GM21515 (cell line): ENCODE data around the gene C1QTNF6.

Source experiments
- ATAC-seq: cut with Tn5 transposase; IDR thresholded peaks from one replicate; pipeline ENCODE4 v1.9.1; 2021; ENCODE audit not compliant: unreplicated experiment

Gene C1QTNF6

DNA sequence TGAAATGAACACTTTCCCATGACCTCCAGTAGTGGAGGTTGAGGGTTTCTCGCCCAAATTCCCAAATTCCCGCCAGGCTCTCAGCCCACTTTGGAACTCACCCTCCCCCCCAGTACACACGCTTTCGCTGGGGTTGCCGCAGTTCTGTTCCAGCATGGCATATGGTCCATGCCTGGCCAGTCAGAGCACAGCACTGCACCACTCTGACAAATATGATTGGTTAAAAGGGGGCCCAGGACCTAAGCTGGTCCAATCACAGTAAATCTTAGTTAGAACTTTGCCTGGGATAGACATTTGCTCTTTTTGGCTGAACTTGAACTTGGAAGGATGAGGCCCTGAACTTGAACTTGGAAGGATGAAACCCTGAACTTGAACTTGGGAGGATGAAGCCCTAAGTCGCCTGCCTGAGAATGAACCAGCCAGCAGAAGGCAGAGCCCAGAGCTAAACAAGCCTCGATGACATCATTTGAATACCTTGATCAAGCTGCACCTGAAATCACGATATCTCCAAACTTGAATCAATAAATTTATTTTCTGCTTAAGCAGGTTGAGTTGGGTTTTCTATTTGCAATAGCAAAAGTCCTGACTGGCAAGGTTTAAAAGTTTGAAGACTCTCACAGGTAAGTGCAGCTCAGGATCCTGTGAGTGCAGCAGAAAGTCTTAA lies 36.8 kb upstream of the C1QTNF6 start:
- no peak for ATAC-seq

DNA sequence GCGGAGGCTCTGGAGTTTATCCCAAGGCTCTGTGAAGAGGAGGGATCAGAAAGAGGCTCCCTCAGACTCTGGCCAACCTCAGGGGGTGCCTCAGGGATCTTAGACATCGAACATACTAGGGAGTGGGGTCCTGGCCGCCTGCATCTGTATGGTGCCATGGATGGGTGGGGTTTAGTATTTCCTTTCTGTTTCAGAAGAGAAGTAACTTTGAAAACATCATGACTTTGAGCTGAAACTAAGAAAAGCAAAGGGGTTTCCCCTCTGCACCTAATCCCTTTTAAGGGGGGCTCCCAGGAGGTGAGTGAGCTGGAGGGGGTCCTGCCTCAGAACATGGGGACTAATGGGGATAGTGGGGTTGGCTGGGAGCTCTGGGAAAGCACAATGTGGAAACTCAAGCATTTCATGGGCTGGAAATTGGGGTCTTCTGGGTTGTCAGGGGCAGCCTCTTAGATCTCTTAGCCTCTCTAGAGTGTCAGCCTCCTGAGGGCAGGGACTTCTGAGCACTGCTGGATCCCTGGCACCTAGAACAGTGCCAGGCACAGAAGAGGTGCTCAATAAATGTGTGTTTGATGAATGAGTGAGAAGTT lies 36.0 kb upstream of the C1QTNF6 start:
- no peak for ATAC-seq

DNA sequence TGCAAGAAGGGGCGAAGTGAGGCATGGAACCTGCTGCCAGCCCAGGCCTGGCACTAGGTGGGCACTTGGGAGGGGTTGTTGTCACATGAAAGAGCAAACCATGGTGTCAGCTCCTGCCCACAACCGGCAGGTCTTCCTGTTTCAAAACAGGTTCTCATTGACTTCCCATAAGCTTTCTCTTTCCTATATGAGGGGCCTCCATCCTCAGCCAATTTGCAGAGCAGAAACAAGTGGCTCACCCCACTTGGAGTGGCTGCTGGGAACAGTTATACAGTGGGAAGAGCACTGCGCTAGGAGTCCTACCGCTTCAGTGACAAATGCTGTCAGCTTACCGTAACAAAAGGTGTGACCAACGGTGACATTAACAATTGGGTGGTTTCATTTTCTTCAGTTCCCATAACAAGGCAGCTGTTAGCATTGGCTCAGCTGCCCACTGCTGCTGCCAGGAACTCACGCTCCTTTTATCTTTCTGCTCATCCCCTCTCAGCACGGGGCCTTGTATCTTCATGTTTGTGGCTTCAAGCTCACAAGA lies 34.5 kb upstream of the C1QTNF6 start:
- ATAC-seq = no peak

DNA sequence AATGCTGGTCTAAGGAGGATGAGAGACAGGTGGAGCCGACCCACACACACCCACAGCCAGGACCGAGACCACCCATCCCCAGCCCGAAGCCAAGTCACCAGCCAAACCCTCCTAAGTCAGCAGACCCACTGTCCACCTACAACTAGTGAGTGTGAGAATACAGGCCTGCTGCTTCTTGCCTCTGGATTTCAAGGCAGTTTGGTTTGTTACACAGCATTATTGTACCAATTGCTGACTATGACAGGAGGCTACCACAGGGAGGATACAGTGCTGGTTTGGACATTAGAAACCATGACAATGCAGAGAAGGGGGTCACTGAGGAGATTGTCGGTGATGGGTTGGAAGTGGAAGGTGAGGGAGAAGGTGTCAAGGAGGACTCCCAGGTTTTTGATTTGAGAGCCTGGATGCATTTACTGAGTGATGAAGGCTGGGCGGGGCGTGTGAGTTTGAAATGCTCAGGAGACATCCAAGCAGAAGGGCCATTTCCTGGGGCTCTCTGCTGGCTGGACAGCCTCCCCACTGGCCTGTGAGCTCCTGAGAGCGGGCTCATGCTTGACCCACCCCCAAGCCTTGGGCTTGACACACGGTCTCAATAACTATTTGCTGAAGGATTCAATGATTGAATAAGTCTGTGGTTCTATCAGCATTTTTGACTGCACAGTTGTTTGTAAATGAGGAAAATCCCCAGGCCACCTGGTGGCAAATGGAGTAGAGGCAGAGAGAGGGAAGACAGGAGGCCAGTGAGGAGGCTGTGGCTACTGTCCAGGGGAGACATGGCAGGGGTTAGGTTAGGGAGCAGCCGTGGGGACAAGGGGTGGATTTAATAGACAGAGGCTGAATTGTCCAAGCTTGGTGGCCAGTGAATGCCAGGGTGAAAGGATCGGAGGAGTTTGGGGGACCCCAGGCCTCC lies 33.6 kb upstream of the C1QTNF6 start:
- ATAC-seq = no peak

DNA sequence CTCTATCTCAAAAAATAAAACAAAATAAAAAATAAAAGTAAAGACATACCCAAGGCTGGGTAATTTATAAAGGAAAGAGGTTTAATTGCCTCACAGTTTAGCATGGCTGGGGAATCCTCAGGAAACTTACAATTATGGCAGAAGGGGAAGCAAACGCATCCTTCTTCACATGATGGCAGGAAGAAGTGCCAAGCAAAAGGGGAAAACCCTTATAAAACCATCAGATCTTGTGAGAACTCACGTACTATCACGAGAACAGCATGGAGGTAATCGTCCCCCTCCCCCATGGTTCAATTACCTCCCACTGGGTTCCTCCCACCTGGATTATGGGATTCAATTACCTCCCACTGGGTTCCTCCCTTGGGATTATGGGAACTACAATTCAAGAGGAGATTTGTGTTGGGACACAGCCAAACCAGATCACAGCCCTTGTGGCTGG lies 32.5 kb upstream of the C1QTNF6 start:
- no peak for ATAC-seq

DNA sequence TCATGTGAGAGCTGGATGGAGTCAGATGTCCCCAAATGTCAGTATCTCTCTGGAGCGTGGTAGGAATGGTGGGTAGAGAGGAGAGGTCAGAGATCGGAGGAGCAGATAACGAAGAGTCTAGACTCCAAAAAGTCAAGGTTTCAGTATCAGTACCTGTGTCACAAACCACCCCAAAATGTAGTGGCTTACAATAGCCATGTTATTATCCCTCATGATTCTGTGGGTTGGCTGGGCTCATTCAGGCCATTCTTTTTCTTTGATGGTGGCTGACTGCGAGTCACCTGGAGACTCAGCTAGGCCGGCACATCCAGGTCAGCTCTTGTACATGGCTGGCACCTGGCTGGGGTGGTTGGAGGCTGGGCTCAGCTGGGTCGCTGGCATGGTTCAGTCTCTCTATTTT lies 31.5 kb upstream of the C1QTNF6 start:
- peak; percentile 14 for ATAC-seq

DNA sequence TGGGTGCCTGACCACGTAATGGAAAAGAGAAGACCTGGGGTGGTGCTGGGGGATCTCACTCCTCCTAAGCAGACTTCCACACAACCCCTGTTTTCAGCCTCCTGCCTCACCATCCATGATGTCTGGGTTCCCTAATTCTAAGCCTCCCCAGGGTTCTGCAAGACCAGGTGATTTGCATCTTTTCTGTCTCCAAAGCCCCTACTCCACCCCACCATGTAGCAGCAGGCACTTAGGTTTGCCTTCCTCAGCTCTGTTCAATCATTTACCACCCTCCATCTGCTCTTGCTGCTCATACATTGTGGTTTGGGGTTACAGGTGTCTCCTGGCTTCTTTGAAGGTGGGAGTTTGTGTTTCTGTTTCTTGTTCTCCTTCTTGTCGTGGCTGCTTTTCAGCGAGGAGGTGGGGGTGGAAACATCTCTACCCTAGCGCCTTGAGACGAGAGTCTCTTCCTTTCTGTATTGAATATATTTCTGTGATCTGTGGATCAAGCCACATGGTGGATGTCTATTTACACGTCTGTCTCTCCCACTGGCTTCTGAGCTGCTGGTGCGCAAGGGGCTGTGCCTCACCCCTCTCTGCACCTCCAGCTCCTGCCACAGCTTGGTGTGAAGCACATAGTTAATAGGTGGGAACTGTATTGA lies 30.8 kb upstream of the C1QTNF6 start:
- ATAC-seq = peak; percentile 71

DNA sequence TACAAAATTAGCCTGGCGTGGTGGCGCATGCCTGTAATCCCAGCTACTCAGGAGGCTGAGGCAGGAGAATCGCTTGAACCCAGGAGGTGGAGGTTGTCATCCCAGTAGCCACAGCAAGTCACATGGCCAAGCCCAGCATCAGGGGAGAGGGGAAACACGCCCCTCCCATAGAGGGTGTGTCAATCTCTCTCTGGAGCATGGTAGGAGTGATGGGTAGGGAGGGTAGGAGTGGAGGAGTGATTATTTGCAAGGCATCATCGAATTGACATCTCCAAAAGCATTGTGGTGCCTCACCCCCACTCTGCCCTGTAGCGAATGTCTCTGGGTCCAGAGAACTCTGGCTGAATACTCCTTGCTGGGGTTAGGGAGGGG lies 30.3 kb upstream of the C1QTNF6 start:
- peak; percentile 23 for ATAC-seq

DNA sequence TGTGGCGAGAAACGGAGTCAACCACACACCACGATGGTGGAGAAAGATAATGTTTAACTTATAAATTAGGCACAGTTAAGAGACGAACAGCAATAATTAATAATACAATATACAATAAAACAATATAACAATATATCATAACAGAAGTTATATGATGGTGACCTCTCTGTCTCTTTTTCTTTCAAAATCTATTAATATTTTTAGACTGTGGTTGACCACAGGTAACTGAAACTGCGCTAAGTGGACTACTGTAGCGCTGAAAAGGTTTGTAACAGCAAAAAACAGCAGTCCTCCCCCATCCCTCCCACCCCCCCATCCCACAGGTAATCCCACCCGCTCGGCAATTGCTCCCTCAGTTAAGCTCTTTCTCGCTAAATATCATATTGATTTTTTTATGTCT lies 27.8 kb upstream of the C1QTNF6 start:
- no peak for ATAC-seq

DNA sequence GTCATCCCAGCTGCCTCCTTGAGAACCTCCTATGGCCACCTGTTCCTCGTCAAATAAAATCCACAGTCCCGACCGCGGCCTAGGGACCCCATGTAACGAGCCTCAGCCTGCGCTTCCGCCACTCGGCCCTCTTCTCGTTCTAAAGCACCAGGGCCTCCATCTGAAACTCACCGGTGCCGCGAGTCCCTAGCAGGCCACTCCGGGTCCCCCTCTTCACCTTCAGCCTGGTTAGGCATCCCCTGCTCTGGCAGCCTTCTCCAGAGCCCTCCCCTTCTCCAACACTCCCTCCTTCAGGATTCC lies 26.6 kb upstream of the C1QTNF6 start:
- ATAC-seq = no peak

DNA sequence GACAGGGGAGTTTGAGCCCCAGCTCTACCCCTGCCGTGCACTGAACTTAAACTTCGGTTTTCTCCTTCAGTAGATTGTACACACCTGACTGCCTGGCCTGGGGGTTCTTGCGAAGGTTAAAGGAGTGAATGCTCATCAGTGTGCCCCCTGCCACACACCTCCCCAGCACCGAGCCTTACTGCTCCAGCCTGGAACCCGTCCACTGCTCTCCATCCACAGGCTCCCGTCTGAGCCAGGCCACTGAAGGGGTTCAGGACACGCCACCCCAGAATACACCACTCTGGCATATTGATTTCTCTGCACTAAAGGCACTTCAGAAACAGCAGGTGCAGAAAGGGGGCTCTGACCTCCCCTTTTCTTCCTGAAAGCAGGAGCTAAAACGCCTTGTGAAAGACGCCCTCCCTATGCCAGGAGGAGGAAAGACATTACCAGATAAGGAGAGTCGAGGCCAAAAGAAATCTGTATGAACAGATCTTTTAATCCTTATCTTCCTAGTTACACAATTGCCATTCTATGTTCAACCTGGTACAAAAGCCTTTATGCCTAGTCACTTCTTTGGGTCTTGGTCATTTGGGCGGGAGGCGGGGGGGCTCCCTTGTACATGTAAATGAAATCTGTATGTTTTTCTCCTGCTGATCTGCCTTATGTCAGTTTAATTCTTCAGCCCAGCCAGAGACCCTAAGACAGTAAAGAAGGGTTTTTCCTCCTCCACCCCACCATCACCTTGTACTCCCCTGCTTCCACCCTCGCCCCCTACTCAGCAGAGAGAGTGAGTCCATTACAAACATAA lies 26.1 kb upstream of the C1QTNF6 start:
- no peak for ATAC-seq

DNA sequence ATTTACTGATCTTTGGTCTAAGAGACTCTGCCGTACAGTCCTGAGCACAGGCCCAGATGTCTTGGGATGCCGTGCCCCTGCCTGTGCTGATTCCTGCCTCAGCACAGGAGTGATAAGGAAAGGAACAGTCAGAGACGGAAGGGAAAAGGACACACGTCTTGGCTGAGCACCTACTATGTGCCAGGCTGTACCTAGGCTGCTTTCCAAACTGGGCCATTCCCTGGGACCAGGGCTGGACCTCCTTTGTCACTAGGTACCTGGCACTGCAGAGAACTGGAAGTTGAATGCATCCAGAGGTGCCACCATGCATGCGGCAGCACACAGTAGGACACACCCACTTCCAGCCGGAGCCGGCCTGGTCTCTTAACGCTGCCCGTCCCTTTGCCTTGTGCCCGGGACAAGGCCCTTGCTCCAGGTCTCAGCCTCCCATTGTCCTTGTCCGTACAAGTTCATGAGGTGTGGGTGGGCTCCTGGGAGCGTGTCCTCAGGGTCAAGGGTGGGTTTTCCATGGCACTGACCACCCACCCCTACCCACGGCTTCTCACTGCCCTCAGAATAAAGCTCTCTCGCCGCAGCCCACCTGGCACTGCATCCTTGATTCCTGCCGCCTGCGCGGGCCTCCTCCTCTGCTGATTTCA lies 25.3 kb upstream of the C1QTNF6 start:
- no peak for ATAC-seq

DNA sequence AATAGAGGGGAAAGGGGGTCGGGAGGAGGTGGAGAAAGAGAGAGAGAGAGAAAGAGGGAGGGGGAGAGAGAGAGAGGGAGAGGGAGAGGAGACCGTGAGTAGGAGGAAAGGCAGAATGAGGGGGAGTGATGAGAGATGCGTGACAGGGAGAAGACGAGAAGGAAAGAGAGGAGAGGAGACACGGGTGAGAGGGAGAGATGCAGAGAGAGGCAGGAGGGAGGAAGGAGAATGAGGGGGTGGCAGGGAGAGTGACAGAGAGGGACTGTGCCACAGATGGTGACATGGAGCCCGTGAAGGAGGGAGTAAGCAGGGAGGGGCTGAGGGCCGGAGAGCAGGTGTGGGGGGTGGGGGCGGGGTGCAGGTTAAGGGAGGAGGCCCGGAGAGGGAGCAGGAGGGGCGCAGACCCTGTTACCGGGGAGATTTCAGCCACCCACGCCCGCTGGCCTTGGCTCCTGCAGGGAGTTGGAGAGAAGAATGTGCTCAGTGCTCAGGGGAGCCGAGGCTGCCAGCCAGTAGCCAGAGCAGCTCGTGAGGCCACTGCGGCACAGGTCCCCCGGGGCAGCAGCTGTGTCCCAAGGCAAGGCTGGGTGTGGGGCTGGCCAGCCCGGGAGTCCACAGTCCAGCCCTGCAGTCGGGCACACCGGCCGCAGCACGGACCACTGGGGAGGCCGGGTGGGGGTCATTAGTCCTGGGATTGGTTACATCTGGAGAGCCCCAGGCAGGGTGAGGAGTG lies 24.3 kb upstream of the C1QTNF6 start, which contains the start of gene SSTR3:
SSTR3 (minus strand) TSS at position 304 of the 733 bp plus-strand sequence. CDS start 4,674 bp downstream, outside the sequence.
- ATAC-seq = no peak

DNA sequence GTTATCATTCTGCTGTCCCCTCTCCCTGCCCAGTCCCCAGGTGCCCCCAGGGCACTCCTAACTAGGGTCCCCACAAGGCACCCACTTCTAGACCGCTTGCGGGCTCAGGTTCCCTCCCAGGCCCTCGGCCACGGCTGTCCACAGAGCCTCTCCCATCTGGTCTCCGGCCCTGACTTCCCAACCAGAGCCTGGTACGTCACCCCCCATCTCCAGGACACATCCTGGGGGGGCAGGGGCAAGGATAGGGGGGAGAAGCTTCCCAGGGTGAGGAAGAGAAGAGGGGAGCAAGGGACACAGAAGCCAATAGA lies 23.8 kb upstream of the C1QTNF6 start:
- no peak for ATAC-seq

DNA sequence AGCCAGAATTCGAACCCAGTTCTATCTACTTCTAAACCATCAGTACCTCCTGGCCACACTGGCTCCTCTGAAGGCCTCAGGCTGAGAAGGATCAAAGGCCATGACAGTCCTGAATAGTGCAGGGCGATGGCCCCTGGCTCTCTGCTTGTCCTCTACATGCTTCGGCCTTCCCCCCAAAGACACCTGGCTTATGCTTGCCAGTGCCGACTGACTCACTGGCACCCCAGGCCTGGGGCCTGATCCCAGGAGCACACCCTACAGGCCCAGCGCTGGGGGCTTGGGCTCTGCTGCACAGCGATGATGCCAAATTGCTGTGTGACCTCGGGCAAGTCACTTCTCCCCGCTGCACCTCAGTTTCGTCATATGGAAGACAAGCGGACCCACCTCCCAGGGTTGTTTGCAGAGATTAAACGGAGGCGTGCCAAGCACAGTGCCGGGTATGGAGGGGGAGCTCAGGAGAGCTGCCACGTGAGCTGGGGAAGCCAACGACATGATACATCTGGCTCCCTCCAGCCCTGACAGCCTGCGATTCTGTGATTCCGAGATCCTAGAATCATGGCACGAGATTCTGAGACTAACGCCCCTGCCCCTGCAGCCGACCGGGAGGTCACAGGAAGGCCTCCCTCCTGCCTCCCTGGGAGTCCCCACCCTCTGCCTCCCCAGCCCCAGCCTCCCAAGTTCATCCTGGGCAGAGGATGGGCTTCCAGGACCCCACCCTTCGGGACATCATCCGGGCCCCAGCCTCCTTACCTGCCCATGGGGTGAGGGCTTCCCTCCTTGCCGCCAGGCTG lies 23.2 kb upstream of the C1QTNF6 start:
- ATAC-seq = no peak

DNA sequence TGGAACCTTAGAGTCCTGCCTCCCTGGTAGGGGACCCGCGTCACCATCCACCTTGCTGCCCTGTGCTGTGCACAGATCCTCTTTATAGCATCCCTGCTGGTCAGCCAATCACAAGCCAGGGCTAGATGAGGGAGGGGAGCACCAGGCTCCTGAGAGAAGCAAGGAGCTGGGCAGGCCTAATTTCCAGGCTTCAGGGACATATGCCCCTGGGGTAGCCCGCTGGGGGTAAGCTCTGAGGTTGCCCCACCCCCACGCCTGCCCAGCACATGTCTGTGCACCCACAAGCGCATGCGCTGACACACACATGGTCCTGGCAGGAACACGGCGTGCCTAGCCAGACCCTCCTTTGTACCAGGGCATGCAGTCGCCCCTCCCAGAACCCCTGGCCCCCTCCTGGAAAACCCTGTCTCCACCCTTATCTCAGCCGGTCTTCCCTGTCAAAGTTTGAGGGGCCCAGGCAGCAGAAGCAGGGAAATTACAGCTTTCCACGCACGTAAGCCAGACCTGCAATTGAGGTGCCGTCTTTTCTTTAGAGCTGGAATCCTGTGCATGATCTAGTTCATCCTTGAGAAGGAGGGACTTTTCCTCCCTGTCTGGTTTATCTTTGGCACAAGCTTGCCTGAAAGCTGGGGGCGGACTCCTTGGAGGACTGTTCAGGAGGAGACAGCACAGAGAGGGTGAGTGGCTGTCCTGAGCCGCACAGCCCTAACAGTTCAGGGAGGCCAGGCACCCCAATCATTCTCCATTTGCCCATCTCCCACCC lies 22.2 kb upstream of the C1QTNF6 start:
- no peak for ATAC-seq

DNA sequence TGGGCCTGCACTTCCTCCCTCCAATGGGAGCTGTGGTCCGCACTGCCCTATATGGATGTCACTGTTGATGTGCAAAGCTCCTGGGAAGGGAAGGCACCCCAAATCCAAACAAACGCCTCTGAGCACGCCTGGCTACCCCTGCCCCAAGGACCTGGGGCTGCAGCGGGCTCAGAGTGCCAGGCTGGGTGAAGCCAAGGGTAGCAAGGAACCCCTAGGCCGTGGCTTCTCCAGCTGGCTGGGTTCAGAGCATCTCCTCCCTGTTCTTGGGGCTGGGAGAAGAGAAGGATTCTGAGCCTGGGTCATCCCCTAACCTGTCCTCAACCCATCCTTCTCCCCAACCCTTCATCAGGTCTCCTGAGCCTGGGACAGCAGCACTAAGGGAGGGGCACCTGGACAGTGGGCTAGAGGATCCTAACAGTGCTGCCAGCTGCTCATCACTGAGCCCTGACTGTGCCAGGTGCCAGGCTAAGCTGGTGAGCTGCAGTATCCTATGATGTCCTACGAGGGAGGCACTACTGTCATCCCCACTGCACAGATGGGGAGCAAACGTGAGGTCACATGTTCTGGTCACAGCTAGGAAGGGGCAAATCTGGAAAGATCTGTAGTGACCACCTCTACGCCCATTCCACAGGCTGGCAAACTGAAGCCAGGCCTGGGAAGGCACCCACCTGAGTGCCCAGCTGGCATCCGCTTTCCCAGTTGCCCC lies 21.2 kb upstream of the C1QTNF6 start:
- ATAC-seq = no peak
